GM18526 (cell line): ENCODE measurements around the gene EGF.

ENCODE experiments used
- POLR2A ChIP-seq: IDR thresholded peaks from 3 replicates; pipeline ENCODE4 v1.6.1; 2011; ENCODE audit not compliant: insufficient read length; ENCODE audit errors: extremely low read depth

The EGF gene

GRCh38 chr4:110025718-110026117, 113.0 kb downstream of the EGF start:
- no peak for TF ChIP-seq POLR2A

DNA sequence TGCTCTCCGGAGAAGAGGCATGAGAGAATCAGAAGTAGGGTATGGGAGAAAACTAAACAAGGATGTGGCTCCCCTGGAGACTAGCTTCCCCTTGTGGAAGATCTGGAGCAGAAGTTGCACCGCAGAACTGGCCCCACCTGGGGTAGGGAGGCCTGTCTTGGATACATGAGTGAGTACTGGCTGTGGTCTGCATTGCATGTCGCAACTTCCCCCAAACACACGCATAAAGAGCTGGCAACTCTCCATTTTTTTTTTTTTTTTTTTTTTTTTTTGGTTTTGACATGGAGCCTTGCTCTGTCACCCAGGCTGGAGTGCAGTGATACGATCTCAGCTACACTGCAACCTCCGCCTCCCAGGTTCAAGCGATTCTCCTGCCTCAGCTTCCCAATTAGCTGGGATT, 119.9 kb downstream of the EGF start:
- TF ChIP-seq POLR2A, result no peak

GRCh38 chr4:110033355-110034025, 120.8 kb downstream of the EGF start:
- TF ChIP-seq POLR2A, result no peak

DNA sequence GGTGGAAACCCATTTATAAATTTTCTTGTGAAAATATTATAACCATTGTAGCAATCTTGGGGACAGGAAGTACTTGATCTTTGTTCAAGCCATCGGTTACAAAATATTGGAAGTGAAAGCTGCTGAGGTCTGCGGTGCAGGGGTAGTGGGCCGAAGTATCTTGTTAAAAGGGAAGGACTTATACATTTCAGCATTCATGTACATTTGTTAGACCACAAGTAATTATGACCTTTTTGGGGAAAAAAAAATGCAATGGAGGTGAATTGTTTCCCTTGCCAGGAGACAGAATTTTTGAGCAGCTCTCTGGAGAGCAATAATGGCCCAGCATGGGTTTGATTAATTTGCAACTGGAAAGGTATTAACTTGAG, 121.3 kb downstream of the EGF start:
- no peak for TF ChIP-seq POLR2A

- TF ChIP-seq POLR2A, result no peak
Observed at GRCh38 chr4:110041735-110042134, 129.1 kb downstream of the EGF start.

DNA sequence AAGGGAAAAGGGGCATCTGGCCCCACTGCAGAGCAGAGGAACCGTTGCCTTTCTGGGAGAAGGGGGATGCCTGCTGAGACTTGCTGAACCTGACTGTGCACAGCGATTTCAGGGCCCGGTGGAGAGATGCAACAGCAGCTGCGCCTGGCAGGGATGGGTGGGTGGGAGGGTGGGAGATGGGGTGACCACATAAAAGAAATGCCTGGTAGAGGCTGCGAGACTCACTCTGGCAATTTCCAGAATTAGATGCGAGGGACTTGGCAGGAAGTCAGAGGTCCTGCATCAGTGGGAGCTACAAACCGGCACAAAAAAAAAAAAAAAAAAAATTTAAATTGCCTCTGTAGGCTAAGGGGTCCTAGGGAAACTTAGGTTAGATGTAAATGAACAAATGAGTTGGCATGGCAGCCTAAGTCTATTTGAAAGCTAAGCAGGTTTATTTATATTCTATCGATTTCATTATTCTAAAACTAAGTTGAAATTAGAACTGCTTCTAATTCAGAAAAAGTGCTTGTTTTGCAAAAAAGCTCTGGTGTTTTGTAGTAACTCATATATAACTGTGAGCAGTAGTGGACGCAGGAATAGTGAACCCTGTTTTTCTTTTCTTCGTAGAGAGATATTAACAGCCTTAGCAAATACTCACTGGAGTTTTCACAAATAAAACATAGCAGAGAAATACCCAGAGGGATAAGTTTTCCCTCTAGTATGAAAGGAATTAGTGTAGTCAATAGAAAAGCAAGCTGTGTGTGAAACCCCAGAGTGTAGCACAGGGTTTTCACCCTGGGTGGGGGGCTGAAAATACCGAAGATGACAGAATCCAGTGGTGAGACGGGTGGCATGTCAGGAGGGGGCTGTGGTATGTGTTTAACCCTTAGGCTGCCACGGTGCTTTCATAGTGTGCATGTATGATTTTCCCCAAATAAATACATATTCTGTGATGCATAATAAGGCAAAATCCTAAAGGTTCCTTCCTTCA, 130.1 kb downstream of the EGF start:
- no peak for TF ChIP-seq POLR2A

DNA sequence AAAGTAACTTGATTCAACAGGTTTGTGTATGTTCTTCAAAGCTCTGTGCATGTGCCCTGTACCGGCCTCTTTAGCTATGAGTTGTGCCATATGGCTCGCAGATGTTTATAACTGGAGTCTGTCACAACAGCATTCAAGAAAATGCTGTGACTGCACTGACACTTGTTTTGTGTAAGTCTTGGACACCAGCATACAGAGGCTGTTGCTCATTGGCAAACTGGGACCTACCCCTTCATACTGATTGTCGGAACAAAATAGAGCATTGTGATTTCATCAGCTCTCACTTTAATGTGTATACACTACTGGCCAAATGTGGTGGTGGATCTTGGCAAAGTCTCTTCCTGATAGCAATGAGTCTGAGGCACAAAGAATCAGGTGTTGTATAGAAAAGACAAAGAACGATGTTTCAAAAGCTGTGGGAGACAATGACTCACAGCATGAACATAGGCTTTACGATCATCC, 133.9 kb downstream of the EGF start:
- TF ChIP-seq POLR2A, result no peak

DNA sequence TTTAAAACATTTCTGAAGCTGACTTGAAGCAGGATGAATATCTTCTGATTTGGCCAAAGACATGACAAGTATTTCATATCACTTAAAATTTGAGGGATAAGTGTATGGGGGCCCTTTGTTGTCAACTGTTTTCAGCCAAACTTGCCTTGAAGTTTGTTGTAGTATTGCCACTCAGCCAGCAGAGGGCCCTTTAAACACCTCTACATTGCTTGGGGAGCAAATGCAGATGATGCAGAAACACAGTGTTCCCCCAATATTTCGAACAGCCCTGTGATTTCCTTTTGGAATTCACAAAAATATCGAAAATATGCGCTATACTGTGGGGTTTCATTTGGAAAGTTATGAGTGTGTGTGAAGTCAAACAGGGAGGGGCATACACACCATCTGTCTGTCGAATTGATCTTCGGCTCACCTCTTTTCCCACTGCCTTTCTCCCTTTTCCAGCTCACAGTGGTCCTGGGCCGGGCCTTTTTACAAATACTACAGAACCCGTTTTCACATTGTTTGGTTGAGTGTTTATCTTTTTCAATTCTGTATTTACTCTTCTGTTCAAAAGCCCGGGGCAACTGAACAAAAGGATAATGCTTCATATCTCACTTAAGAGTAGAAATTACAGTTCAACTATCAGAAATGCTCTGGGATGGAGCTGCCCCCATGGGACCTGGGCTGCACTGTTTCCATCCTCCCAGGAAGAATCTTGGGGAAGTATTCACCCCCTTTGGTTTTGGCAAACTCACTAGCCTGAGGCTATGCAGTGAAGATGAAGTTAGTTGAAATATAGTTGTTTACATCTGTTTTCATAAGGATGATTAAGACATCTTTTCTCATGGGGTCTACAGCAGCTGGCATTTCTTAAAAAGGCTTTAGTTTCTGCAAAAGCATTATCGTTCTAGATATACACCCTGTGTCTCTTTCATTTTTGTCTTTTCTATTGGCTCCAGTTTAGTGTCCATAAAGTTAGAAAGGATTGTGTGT, 137.6 kb downstream of the EGF start:
- no peak for TF ChIP-seq POLR2A

- TF ChIP-seq POLR2A, result no peak
Observed at GRCh38 chr4:110055158-110055768, 142.6 kb downstream of the EGF start.

DNA sequence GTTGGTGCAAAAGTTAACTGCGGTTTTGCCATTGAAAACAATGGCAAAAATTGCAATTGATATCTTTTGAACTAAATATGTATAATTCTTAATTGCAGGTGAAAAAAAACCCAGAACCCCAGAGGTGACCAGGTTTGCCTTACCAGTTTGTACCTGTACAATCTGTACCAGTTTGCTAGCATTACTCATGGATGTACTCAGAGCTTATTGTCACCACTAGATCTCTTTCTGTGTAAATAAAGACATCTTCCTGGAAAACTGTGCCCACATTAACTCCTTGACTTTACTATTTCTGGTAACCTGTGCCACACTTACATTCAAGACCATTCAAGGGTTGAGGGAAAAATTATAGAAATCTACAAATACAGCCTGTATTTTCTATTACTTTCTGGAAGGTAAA, 146.0 kb downstream of the EGF start:
- no peak for TF ChIP-seq POLR2A

DNA sequence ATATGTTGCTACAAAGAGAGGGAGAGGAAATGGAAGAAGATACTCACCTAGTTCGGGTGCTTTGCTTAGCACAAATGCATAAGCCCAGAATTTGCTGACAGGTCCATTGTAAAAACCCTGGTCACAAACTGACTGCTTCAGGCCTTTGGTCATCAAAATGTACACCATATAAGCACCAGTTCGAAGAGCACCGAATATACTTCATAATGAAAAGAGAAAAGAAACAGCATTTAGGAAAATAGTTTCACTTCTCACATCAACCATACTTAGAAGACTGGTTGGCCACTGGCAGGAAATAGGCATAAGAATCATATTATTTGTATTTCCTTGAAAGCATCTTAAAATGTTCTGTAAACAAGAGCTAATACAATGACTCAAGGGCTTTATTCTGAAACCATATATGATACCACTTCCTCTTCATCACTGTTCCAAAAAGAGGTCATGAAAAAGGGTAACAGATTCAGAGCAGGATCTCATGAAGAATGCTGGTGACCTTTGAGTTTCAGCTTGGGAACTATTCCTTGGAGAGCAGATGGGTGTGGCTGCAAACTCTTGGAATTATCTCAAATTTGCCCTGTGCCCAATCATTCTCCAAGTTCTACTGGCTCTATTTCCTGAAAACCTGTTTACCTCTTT, 147.0 kb downstream of the EGF start:
- no peak for TF ChIP-seq POLR2A

GRCh38 chr4:110061076-110061475, 148.4 kb downstream of the EGF start:
- no peak for TF ChIP-seq POLR2A
